Measurements from ENCODE around the gene MME. TPM values are rescaled to one million over a fixed set of nuclear protein-coding genes. Genes with fewer than 3 reads are reported as not detected.

MME gene
- total and polyA plus RNA-seq, 4 donors: 4.1 to 20.7 (median 9.5) TPM

- 68% methylated on average over 2 of the region's 2 CpGs for WGBS
- H3K9ac ChIP-seq (ENCODE audit: low read depth in 1 of 2, low read length in 2 of 2): no peak overlapping the region
- H3K27ac ChIP-seq (ENCODE audit: low read depth in 1 of 2, low read length in 2 of 2): no peak overlapping the region
- no peak for DNase-seq (ENCODE audit: low spot score)
- no peak for TF ChIP-seq FOXA1 (IDR thresholded peaks at IDR 0.05)
- no peak for TF ChIP-seq SP1 (IDR thresholded peaks at IDR 0.05)
- no peak for TF ChIP-seq REST (IDR thresholded peaks at IDR 0.05)
- no peak for TF ChIP-seq JUND (IDR thresholded peaks at IDR 0.05)
- no peak for TF ChIP-seq GABPA (IDR thresholded peaks at IDR 0.05 in 1 of 2, conservative IDR thresholded peaks at IDR 0.05 in 1 of 2)
- TF ChIP-seq FOXA2 (IDR thresholded peaks at IDR 0.05): no peak
- TF ChIP-seq HNF4A (conservative IDR thresholded peaks at IDR 0.05): no peak
- TF ChIP-seq TAF1 (conservative IDR thresholded peaks at IDR 0.05): no peak
- no peak for TF ChIP-seq RXRA (IDR thresholded peaks at IDR 0.05)
- TF ChIP-seq EGR1 (IDR thresholded peaks at IDR 0.05; ENCODE audit: low read depth in 2 of 2): no peak
- TF ChIP-seq ZBTB33 (IDR thresholded peaks at IDR 0.05): no peak
- no peak overlapping the region for H3K4me3 ChIP-seq (ENCODE audit: low read depth in 1 of 3, low read length in 3 of 3)
- H3K4me1 ChIP-seq (ENCODE audit: control insufficient read depth in 4 of 4, insufficient read depth in 4 of 4, low read length in 3 of 4): peaks cover 1 to 29% (median 22%) of the 10 kb centered on the region in 4 donors
- peaks cover 0 to 6% (median under 1%) of the 10 kb centered on the region in 4 donors for H3K36me3 ChIP-seq (ENCODE audit: control insufficient read depth in 4 of 4, insufficient read depth in 3 of 4, low read depth in 1 of 4, low read length in 3 of 4)
- H3K9me3 ChIP-seq (ENCODE audit: control insufficient read depth in 4 of 4, low read length in 3 of 4): no peaks in the 10 kb centered on the region
- H3K27me3 ChIP-seq (ENCODE audit: control insufficient read depth in 4 of 4, insufficient read depth in 4 of 4, low read length in 3 of 4): no peaks in the 10 kb centered on the region
Measured at GRCh38 chr3:155084567-155084966, 4.4 kb downstream of the MME start.

GRCh38 chr3:155086051-155086450 is 5.9 kb downstream of the MME start:
- no peak for TF ChIP-seq FOXA2 (IDR thresholded peaks at IDR 0.05)
- TF ChIP-seq HNF4A (conservative IDR thresholded peaks at IDR 0.05): no peak
- no peak for TF ChIP-seq RXRA (IDR thresholded peaks at IDR 0.05)
- Histone ChIP-seq H3K27me3 (ENCODE audit: control insufficient read depth in 4 of 4, insufficient read depth in 4 of 4, low read length in 3 of 4) (no peaks in the 10 kb centered on the region), H3K9ac (ENCODE audit: low read depth in 1 of 2, low read length in 2 of 2) (no peak overlapping the region), H3K4me1 (ENCODE audit: control insufficient read depth in 4 of 4, insufficient read depth in 4 of 4, low read length in 3 of 4) (peaks cover 1 to 20% (median 15%) of the 10 kb centered on the region in 4 donors), H3K27ac (ENCODE audit: low read depth in 1 of 2, low read length in 2 of 2) (no peak overlapping the region), H3K36me3 (ENCODE audit: control insufficient read depth in 4 of 4, insufficient read depth in 3 of 4, low read depth in 1 of 4, low read length in 3 of 4) (peaks cover 0 to 16% (median 2%) of the 10 kb centered on the region in 4 donors), H3K4me3 (ENCODE audit: low read depth in 1 of 3, low read length in 3 of 3) (no peak overlapping the region), H3K9me3 (ENCODE audit: control insufficient read depth in 4 of 4, low read length in 3 of 4) (no peaks in the 10 kb centered on the region)
- WGBS: 87% methylated on average over 1 of the region's 1 CpG
- DNase-seq (ENCODE audit: low spot score): no peak

- Histone ChIP-seq H3K4me3 (ENCODE audit: low read depth in 1 of 3, low read length in 3 of 3) (no peak overlapping the region), H3K9me3 (ENCODE audit: control insufficient read depth in 4 of 4, low read length in 3 of 4) (no peaks in the 10 kb centered on the region), H3K9ac (ENCODE audit: low read depth in 1 of 2, low read length in 2 of 2) (no peak overlapping the region), H3K27me3 (ENCODE audit: control insufficient read depth in 4 of 4, insufficient read depth in 4 of 4, low read length in 3 of 4) (no peaks in the 10 kb centered on the region), H3K27ac (ENCODE audit: low read depth in 1 of 2, low read length in 2 of 2) (no peak overlapping the region), H3K4me1 (ENCODE audit: control insufficient read depth in 4 of 4, insufficient read depth in 4 of 4, low read length in 3 of 4) (peaks cover 0 to 3% (median under 1%) of the 10 kb centered on the region in 4 donors), H3K36me3 (ENCODE audit: control insufficient read depth in 4 of 4, insufficient read depth in 3 of 4, low read depth in 1 of 4, low read length in 3 of 4) (peaks cover 0 to 16% (median 3%) of the 10 kb centered on the region in 4 donors)
- no peak for TF ChIP-seq FOXA1 (IDR thresholded peaks at IDR 0.05)
- WGBS: 69% methylated on average over 2 of the region's 2 CpGs
- DNase-seq (ENCODE audit: low spot score): no peak
Measured at GRCh38 chr3:155088706-155089345, 8.7 kb downstream of the MME start.

Data from liver (tissue), 9 donors.